Activated T-cell treated with anti-CD3 and anti-CD28 coated beads, Interleukin-2, amount 50 U/mL, for 48 hours (primary cell): ENCODE data around the gene TMEM178B.
"Not testable (repeated sequence)": the region's sequence is repeated elsewhere in the genome, so short reads cannot be mapped to it uniquely, and the experiment has no call there.

Source experiments
- DNase-seq, 2 experiments: peaks; one replicate each; pipeline ENCODE4 v3.0.0-alpha.2; 2020

The TMEM178B gene

DNA sequence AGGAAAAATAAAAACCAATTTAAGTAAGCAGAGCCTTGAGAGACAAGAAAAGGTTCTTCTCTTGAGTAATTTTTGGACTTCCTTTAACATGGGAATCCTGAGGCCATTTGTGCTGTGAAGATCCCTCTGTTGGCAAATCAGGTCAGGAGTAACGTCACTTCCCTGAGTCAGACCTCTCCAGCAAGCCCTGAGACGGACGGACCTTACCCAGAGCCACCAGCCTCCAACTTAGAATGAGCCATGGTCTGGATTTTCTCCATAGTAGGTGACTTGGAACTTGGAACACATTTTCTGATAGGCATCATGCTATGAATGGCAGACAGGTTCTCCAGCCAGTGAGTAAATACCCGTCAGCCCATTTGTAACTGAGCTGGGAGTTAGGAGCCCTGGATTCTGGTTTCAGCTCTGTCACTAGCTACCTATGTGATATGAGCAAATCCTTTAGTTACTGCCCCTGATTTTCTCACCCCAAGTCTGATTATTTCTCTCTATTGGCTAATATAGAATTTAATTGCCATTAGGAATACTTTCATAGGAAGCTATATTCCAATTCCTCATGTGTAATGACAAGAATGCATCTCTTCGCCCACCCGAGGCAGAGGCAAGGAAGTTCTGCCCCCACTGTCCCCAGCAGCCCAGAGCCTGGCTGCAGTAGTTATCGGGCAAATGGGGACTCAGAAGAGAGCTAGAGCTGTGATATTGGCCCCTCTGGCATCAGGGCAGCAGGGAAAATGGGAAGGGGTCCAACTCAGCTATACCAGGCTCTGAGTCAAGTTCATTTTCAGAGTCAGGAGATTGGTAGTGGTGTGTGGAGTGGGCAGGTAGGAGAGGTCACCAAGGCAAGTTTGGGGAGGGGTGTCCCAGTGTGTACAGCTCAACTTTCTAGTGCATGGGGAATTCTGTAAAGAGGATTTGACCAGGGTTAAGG, 323.6 kb downstream of the TMEM178B start:
- no peak for DNase-seq

DNA sequence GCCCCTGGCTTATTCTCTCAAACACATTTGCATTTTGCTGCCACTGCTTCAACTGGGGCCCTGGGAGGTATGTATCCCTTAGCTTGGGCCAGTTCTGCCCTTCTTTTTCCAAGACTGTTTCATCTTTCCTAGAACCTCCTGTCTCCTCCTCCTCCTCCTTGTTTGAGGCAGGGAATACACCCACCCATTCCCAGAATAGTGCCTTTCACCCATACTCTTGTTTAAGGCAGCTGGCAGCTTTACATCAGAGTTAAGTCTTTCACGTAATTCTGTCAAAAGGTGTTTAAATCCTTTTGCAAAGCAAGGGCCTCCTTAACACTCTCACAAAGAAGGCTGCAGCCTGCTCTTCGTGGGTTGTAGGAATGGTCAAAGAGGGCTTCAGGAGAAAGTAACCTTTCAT, 326.5 kb downstream of the TMEM178B start:
- no peak for DNase-seq

DNA sequence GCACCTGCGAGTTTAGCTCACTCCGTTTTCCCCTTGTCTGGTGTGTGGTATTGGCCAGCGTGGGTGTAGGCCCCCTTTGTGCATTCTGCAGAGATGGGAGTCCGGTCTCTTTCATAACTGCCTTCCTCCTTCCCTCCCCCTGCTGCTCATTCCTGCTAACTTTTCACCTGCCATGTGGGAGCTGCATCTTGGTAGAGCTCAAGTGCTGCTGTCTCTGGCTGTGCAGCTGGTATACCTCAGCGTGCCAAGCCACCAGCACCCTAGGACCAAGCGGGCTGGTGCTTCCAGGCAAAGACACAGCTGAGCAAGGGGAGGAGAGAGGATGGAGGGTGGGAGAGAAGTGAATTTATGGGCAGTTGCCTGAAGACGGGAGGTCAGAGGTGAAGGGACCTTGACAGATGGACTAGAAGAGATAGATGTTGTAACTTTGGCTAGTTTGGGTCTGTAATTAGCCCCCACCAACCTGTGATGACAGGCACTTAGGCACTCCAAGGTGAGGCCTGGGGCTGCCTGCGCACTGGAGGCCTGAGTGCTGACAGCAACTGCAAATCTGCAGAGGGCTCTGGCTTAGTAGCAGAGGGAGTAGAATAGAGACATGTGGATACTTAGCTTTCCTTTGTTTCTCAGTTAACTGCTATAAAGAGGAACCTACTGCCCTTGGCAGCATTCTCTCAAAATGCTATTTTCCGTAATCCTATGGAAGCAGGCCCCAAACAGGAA, 328.6 kb downstream of the TMEM178B start:
- DNase-seq = no peak

DNA sequence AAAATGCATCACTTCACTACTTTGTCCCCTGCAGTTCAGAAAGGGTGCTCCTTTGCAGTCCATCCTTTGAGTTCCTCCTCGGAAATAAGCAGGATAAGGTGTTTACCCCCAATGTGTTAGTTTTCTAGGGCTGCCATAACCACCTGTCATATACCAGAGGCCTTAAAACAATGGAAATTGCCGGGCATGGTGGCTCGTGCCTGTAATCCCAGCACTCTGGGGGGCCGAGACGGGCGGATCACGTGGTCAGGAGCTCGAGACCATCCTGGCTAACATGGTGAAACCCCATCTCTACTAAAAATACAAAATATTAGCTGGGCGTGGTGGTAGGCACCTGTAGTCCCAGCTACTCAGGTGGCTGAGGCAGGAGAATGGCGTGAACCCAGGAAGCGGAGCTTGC, 330.0 kb downstream of the TMEM178B start:
- not testable (repeated sequence) for DNase-seq

DNA sequence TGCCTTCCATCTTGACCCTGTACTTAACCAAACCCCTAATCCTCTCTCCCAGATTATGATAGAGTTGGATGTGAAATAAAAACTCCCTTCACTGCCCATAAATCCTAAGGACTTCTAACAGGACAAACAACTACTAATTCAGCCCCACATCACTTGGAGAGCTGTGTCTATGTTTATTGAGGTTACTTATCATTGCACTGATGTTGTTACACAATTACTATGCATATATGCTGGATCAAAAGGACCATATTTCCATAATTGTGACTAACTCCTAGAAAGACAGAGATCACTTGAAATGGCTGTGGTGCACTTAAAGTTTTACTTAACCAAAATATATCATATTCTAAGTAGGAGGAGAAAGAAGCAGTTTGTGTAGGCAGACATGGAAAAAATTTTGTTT, 332.5 kb downstream of the TMEM178B start:
- no peak for DNase-seq

DNA sequence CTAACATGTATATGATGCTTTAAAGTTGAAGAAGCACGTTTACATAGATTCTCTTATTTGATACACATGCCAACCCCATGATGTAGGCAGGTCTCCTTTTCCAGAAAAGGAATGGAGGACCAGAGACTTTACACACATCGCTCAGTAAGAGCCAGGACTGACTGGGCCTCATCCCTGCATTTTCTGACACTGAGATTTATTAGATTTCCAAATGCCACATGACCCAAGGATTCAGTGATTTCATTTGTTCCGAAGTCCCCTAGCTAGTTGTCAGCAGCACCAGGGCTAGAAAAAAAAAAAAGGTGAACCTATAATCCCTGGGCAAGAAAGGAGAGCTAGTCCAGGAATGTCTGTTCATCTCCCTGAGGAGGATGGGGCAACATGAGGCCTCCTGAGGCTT, 334.0 kb downstream of the TMEM178B start:
- DNase-seq = no peak

DNA sequence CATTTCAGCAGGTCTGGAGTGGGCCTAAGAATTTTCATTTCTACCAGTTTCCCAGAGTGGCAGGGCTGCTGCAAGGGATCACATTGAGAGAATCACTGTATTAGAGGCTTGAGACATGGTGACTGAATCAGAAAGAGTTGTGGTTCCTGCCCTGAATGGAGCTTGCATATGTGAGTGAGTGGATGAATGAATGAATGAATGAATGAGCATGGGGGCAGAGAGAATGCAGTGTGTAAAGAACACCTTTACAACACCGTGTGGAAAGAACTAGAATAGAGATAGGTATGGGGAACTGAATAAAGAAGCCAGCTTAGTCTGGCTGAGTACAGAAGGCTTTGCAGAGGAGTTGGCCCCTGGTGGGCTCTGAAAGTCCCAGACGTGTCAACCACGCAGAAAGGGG, 334.6 kb downstream of the TMEM178B start:
- no peak for DNase-seq

DNA sequence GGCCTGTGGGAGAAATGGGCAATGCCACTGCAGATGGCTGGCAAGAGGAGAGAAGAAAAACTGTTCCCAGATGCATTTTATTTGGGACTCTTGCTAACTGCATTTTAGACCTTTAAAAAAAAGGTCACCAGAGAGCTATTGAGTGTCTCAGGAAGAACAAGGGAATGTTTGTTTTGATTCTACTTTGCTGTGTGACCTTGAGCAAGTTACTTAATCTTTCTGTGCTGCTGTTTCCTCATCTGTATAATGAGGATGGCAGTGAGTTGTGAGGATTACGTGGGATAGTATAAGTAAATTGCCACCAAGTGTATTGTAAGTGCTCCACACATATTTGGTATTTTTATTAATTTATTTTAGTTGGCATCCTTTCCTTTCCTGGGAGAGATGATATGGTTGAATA, 335.4 kb downstream of the TMEM178B start:
- DNase-seq = no peak

DNA sequence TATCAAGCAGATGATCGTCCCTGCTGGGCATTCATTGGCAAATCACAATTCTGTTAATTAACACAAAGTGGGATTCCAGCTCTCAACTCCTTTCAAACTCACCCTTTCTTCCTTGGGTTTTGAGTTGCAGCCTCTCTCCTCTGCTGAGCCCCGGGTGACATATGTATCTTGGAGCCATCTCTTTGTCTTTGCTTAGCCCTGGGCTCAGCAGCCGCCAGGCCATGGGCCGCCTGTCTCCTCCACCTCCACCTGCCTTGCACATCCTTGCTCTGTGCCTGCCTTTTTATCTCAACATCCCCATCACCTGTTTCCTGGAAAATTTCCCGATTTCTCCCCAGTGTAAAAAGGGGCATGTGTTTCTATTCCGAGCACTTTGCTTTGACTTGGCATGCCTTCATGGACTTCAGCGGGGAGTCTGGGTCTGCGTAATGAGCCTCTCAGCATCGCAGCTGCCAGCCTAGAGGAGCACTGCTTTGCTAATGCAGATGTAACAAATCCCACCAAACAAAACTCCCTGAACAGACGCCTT, 336.0 kb downstream of the TMEM178B start:
- DNase-seq = no peak

DNA sequence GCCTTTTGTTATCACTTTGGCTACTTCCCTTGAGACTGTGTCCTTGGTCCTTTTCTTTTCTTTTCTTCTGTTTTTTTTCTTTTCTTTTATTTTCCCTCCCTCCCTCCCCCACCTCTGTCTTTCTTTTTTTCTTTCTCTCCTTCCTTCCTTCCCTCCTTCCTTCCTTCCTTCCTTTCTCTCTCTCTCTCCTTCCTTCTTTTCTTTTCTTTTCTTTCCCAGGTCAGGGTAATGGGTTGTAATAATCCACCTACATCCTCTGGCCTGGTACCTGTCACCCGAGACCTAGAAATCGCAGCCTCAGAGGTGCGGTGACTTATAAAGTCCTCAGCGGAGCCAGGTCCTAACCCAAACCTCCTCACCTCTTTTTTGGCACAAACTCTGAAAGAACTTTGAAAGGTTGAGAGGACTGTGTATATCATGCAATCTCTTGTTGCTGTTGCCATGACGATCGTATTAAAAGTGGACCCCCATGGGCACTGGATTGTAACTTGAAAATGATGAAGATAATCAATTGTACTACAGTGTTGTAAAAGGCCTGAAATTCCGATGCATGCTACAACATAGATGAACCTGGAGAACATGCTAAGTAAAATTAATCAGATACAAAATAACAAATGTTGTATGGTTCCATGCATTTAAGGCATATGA, 336.6 kb downstream of the TMEM178B start:
- no peak for DNase-seq

DNA sequence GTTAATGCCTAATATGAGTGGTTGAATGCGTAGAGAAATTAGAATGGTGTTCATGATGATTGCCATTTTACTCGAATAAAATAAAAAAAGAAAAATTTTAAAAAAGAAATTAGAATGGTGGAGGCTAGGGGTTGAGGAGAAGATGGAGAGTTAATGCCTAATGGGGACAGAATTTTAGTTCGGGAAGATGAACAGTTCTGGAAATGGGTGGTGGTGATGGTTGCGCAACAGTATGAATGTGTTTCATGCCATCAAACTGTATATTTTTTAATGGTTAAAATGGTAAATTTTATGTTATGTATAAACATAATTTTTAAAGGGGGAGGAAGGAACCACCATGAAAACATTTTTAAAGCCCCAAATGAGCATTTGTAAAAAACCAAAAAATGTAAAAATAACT, 337.3 kb downstream of the TMEM178B start:
- no peak for DNase-seq

DNA sequence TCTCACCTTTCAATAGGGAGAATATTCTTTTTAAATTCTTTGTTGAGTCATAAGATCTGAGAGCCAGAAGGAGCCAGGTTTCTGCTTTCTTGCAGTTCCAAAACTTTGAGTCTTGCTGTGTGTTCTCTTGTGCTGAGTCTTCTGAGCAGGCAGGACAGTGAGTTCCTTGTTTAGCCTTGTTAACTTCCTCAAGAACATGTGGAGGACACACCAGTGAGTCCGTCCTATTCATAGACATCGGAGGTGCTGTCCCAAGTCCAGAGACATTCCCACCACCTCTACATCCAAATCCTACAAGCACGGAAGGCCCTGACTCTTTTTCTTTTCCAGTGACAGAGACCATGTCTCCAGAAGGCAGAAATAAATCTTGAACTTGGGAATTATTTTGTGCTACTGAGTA, 342.1 kb downstream of the TMEM178B start:
- DNase-seq = no peak

DNA sequence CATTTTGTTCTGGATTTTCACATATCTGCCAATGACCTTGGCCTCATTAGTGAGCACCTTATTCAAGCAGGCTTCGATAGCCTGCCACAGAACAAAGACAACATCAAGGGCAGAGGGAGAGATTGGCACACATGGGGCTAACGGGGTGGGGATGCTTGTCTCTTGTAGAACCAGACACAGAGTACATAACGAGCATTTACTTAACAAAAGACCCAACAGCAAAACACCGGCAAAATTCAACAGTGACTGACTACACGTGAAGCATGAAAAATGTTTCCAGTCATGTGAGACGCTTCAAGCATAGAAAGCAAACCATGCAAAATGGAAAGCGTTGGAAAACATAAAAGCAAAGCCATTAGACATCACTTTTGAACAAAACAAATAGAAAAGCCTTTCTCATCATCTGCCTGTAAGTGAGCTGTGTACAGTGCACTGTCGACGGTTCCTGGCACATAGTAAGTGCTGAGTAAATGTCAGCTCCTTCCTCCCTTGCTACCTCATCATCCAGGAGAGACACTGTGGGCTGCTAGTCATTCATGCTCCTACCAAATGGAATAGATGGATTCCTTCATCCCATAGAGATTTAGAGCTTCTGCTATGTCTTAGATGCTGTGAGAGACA, 342.9 kb downstream of the TMEM178B start:
- DNase-seq = no peak

DNA sequence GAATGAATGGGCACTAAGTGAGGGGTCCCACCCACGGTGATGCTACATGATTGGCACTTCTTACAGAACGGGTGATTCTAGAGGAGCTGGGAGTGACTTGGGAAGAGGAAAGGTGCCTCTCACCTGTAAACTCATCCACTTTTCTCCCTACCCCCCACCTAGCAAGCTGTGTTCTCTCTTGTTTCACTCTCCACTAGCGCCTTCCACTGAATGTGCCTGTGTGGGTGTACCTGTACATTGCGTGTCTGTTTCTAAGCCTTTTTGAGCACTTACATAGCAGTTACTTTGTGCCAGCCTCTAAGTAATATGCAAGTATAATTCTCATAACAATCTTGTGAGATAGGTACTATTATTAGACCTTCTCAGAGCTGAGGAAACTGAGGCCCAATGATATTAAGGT, 343.6 kb downstream of the TMEM178B start:
- no peak for DNase-seq

DNA sequence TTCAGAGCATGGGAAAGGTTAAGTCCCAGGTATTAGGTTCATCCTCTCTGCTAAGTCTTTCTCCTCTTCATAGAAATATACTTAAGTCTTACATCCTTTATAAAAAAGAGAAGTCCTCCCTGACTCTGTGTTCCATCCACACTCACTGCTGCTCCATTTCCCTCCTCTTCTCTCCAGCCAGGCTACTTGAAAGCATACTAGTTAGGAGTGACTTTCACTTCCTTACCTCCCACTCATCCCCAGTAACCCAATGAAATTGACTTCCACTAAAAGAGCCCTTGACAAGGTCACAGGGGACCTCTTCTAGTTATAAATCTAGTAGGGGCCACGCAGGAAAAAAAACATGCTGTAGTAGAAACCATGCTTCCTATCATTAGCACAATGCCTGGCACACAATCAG, 344.2 kb downstream of the TMEM178B start:
- no peak for DNase-seq

DNA sequence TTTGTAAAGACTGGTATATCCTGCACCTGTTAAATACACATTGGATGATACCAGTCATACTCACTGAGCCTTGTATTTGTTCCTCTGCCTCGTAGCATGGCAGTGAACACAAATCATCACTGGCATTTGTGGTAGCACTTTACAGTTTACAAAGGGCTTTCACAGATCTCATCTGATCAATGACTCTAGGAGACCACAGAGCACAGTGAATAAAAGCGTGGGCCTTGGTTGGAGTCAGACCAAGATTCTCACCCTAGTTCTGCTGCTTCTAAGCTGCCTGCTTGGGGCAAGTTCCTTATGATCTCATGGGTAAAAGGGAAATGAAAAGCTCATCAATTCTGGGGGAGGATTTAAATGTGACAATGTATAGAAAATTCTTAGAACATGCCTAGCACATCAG, 347.4 kb downstream of the TMEM178B start:
- DNase-seq = no peak

DNA sequence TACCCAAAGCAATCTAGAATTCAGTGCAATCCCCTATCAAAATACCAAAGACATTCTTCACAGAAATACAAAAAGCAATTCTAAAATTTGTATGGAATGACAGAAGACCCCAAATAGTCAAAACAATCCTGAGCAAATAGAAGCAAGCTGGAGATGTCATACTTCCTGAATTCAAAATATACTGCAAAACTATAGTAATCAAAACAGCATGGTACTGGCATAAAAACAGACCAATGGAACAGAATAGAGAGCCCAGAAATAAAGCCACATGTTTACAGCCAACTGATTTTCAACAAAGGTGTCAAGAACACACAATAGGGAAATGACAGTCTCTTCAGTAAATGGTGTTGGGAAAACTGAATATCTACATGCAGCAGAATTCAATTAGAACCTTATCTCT, 353.3 kb downstream of the TMEM178B start:
- DNase-seq = no peak

DNA sequence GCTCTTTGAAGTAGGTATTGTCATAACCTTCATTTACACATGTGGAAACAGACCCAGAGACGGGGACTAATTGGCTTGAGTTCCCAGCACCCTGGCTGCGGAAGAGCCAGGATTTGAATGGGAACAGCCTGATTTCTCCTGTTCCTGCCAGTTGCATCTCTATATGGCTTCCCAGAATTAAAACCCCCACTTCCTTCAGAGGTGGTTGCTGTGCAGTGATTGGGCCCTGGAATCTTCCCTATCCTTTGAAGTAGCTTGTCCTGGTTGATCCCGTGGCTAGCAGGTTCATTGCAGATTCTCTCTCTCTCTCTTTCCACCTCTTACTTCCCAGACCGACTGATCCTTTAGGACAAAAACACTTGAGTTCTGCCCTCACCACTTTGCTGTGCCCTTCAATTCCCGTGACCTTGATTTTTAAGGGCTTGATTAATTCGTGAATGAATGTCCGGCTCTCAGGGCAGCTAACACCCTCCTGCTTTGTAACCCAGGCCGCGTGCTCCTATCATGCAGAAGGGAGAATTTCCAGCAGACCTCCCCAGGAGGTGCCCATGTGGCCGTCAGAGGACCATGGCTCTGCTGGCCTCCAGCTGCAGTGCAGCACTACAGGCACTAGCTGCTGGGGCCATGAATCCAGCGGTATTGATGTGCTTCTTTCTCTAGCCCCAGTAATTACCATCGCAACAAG, 356.7 kb downstream of the TMEM178B start:
- DNase-seq = no peak

DNA sequence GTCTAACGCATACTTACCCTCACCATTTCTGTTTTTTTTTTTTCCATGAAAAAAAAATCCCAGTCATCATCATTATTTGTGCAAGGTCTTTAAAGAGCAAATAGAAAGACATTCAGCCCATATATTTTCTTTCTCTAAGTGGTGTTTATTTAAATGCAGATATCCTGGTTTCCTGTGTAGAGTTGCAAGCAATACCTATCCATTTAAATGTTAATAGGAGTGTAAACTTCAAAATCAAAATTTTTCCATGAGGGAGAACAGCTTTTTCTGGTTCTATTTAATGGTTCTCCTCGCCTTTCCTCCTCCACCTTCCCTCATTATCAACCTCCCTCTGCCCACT, 357.2 kb downstream of the TMEM178B start:
- DNase-seq = no peak

DNA sequence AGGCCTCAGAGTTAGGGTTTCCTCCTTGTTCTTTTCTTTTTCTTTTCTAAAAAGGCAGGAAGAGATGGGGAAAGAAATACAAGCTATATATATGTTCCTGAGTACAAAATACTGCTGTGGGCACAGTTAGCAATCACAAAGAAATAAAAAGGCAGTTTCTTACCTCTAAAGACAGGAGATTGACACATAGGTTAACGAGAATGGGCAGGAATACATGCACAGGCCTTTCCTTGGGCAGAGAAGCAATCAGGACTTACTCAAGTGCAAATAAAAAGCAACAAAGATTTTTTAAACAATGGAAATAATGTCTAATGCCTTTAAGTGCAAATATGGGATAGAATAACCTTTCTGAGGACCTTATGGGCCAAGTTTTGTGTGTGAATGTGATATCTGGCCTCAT, 357.8 kb downstream of the TMEM178B start:
- DNase-seq = no peak

DNA sequence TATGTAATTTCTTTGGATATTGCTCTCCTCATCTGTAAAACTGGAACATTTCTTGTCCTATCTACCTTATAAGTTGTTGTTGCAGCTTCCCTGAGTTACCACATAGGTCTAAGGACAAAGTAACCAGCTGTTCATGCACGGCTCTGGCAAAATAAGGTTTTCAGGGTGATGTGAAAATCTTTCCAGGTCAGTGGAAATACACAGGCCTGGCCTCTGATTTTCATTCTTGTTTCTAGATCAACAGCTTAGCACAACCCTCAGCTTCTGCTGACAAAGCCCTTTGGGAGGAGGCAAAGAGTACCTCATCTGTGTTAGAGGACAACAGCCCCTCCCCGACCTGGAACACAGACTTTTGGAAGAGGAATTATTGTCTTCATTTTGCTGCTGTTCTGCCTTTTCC, 359.8 kb downstream of the TMEM178B start:
- DNase-seq = no peak

DNA sequence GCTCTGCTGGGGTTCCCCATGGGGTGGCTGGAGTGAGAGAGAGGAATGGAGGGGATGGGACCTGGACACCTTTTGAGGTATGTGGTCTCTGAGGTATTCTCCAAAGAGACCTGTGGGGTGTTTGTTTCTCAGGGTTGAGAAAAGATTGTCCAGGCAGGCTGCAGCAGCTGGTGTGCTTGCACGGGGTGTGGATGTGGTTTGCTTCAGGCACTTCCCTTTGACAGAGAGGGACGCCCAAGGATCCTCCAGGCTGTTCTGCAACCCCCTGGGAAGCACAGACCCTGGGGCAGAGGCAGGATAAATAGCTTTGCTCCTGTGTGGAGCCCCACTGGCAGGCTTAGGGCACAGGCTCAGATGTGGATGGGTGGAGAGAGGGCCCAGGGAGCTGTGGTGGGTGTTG, 362.3 kb downstream of the TMEM178B start:
- no peak for DNase-seq
